HEK293T (cell line): Measurements from ENCODE around the gene NOBOX.

Experiments
- SP1 ChIP-seq: fragments of 450-650 bp; IDR thresholded peaks from 2 replicates; pipeline ENCODE4 v1.6.1; 2017
- SUZ12 ChIP-seq: fragments of 450-650 bp; IDR thresholded peaks from 2 replicates; pipeline ENCODE4 v1.6.1; 2016; ENCODE audit warnings: mild to moderate bottlenecking
- ZNF384 ChIP-seq: fragments of 450-650 bp; IDR thresholded peaks from 2 replicates; pipeline ENCODE4 v1.6.1; 2016
- TF ChIP-seq, protein P1 (sequence below): fragments of 450-650 bp; IDR thresholded peaks from 2 replicates; pipeline ENCODE4 v1.6.1; 2016

DNA sequence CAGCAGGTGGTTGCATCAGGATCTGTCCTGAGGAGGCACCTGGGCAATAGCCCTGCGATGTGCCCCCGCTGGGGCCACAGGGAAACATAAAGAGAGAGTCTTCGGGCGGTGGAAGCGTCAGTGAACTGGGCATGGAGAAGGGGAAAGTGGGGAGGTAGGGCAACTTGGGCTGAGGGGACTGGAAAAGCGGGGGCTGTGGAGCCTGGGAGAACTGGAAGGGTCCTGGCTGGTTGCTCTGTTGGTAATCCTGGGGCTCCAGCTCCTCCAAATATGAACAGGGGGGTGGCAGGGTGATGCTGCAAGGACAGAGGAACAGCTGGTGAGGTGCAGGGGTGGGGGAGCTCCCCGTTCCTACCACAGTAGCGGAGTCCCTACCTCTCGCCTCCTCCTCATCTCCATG is 5.2 kb downstream of the NOBOX start:
- no peak for TF ChIP-seq SP1
- no peak for TF ChIP-seq SUZ12
- TF ChIP-seq, protein P1, sequence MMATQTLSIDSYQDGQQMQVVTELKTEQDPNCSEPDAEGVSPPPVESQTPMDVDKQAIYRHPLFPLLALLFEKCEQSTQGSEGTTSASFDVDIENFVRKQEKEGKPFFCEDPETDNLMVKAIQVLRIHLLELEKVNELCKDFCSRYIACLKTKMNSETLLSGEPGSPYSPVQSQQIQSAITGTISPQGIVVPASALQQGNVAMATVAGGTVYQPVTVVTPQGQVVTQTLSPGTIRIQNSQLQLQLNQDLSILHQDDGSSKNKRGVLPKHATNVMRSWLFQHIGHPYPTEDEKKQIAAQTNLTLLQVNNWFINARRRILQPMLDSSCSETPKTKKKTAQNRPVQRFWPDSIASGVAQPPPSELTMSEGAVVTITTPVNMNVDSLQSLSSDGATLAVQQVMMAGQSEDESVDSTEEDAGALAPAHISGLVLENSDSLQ: no peak
- no peak for TF ChIP-seq ZNF384
